Esophagus squamous epithelium (tissue), 4 donors: ENCODE data around the gene WDR18.

Source experiments
- CTCF ChIP-seq, 6 experiments: fragments of 450-650 bp in 4 of 6; fragments of 200-600 bp in 2 of 6; sonication (generic) in 2 of 6; IDR thresholded peaks; one replicate each; pipeline ENCODE4 v1.5.1; 2016 to 2019; ENCODE audit warnings: antibody characterized with exemption in 6 of 6, mild to moderate bottlenecking in 4 of 6, moderate library complexity in 4 of 6
- POLR2A ChIP-seq, 4 donors: fragments of 450-650 bp; IDR thresholded peaks; one replicate each; pipeline ENCODE4 v1.6.1; 2017; ENCODE audit warnings: antibody characterized with exemption in 4 of 4, mild to moderate bottlenecking in 4 of 4, moderate library complexity in 3 of 4

GRCh38 chr19:999379-999719 lies 15.2 kb downstream of the WDR18 start:
- TF ChIP-seq CTCF (IDR thresholded peaks at IDR 0.05) (no peak), POLR2A (IDR thresholded peaks at IDR 0.05) (no peak)
